Dedifferentiated amniotic fluid mesenchymal stem cell (primary cell): ENCODE results near the gene PAH.

Experiments used
- DNase-seq: peaks from one replicate; pipeline ENCODE4 v3.0.0-alpha.2; 2016; ENCODE audit errors: extremely low spot score

Gene PAH

GRCh38 chr12:102821149-102821548, 95.9 kb downstream of the PAH start:
- no peak for DNase-seq

GRCh38 chr12:102816816-102817434, 100.1 kb downstream of the PAH start:
- peak; percentile 45 for DNase-seq

GRCh38 chr12:102814691-102815367, 102.2 kb downstream of the PAH start:
- DNase-seq = no peak

GRCh38 chr12:102812344-102812743, 104.7 kb downstream of the PAH start:
- no peak for DNase-seq

GRCh38 chr12:102811110-102811737, 105.8 kb downstream of the PAH start:
- no peak for DNase-seq

GRCh38 chr12:102808412-102808811, 108.6 kb downstream of the PAH start:
- no peak for DNase-seq

GRCh38 chr12:102806592-102806991, 110.5 kb downstream of the PAH start:
- no peak for DNase-seq

GRCh38 chr12:102806110-102806509, 110.9 kb downstream of the PAH start:
- DNase-seq = no peak

GRCh38 chr12:102800565-102800964, 116.5 kb downstream of the PAH start:
- no peak for DNase-seq

- DNase-seq = no peak
Observed at GRCh38 chr12:102799229-102799628, 117.8 kb downstream of the PAH start.

- peak; percentile 18 for DNase-seq
Observed at GRCh38 chr12:102797528-102797927, 119.5 kb downstream of the PAH start.

GRCh38 chr12:102793921-102794320, 123.1 kb downstream of the PAH start:
- DNase-seq = no peak
